Osteocyte (in vitro differentiated cells): ENCODE data around the gene NISCH. TPM values are rescaled to one million over a fixed set of nuclear protein-coding genes. Genes with fewer than 3 reads are reported as not detected.
"Not testable (repeated sequence)": the region's sequence is repeated elsewhere in the genome, so short reads cannot be mapped to it uniquely, and the experiment has no call there.

Experiments
- DNase-seq: peaks from one replicate; pipeline ENCODE4 v3.0.0; 2021; ENCODE audit warnings: mixed read lengths; ENCODE audit not compliant: unreplicated experiment; ENCODE audit errors: extremely low spot score
- H3K27ac Mint-ChIP-seq: one replicate; pipeline ENCODE4 v1.8.0; 2021; ENCODE audit warnings: mild to moderate bottlenecking, mixed read lengths; ENCODE audit not compliant: unreplicated experiment
- H3K27me3 Mint-ChIP-seq: one replicate; pipeline ENCODE4 v1.8.0; 2021; ENCODE audit warnings: mixed read lengths; ENCODE audit not compliant: unreplicated experiment
- H3K36me3 Mint-ChIP-seq: one replicate; pipeline ENCODE4 v1.8.0; 2021; ENCODE audit warnings: mixed read lengths; ENCODE audit not compliant: unreplicated experiment
- H3K4me1 Mint-ChIP-seq: one replicate; pipeline ENCODE4 v1.8.0; 2021; ENCODE audit warnings: mixed read lengths; ENCODE audit not compliant: unreplicated experiment
- H3K4me3 Mint-ChIP-seq: one replicate; pipeline ENCODE4 v1.8.0; 2021; ENCODE audit warnings: mild to moderate bottlenecking, moderate library complexity, mixed read lengths; ENCODE audit not compliant: unreplicated experiment
- H3K9me3 Mint-ChIP-seq: one replicate; pipeline ENCODE4 v1.8.0; 2021; ENCODE audit warnings: mixed read lengths; ENCODE audit not compliant: unreplicated experiment
- CTCF ChIP-seq: fragments of 200-600 bp; sonication (generic); IDR thresholded peaks from 2 replicates; pipeline ENCODE4 v1.5.0; 2021; ENCODE audit warnings: antibody characterized with exemption, mild to moderate bottlenecking, moderate library complexity
- total RNA-seq: library from RNA; stranded (reverse); gene quantifications from 2 replicates; pipeline ENCODE4 v1.2.1, GENCODE V29; 2021

Gene NISCH
- total RNA-seq, 1 donor from 2014 or later = 138 TPM

DNA sequence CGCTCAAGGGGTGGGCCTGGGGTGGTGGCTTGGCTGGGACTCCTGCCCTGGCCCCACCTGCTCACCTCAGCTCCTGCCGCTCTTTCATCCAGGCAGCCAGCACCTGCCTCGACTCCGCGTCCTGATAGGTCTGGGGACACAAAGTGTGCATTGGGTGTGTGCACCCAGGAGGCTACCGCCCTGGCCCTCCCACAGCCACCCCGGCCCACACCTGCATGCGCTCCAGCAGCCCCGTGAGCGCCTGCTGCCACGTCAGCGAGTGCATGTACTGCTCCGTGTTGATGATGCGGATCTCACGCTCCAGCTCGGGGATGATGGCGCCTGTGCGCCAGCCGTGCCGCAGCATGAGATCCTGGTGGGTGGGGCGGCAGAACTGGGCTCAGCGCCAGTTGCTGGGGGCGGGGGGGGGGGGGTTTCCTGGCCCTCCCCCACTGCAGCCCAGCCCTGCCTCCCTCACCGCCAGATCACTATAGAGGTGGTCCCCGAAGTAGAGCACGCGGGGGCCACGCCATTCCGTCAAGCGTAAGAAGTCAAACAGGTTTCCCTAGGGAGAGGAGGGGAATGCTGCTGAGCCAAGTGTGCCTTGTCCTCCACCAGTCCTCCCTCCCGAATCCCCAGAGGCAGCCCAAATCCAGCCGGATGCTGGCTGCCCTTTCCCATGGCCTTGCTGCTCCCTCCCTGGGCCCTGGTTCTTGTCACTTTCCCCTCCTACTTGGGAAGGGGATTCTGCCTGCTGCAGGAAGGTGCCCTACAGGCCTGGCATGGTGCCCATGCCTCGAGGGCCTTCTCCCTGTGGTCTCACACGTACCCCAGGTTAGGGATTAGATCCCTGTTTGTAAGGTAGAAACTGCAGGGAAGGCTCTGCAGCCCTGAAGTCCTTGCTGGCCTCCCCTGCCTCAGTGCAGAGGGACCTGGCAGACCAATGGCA, 69.6 kb downstream of the NISCH start:
- peaks cover 22% of the 10 kb centered on the region for H3K36me3 Mint-ChIP-seq
- H3K27me3 Mint-ChIP-seq = no peaks in the 10 kb centered on the region
- no peak overlapping the region for H3K4me3 Mint-ChIP-seq
- H3K9me3 Mint-ChIP-seq = no peaks in the 10 kb centered on the region
- H3K4me1 Mint-ChIP-seq = peaks cover 3% of the 10 kb centered on the region
- H3K27ac Mint-ChIP-seq = peak overlapping the region; percentile 41
- no peak for DNase-seq
- no peak for TF ChIP-seq CTCF

DNA sequence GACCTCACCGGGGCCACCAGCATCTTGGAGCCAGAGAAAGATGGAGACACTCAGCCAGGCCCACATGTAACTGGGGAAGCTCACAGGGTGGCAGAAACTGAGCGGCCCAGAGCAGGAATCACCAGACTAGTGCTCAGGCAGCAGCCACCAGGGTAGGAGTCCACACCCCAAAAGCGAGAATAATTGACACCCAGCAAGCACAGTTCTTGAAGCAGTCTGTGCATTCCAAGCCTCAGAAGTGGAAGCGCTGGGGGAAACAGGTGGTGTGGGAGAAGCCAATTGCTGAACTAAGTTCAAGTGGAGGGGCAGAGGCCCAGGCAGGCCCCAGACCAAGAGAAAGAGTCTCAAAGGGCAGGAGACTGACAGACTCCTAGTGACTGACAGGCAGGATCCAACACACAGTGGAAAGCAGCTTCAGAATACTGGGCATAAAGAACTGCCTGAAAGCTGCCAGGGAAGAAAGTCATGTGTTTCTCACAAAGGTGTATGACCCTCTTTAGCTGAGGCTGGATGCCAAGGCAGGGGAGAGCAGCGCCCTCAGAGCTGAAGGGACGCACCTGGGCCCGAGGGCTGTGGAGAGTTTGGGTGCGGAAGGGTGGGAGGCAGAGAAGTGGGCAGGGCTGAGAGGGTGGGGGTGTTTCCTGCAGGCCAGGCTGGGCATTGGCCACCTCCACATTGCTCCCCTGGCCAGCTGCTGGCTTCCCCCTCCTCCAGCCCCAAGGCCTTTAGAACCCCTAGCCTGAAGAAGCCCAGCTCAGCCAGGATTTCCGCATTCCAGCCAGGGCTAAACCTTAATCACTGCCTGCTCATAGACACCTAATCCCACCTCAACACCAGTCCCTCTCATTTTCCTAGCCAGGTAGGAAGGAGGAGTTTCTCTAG, 70.5 kb downstream of the NISCH start:
- DNase-seq = no peak
- TF ChIP-seq CTCF = no peak
- Mint-ChIP-seq H3K4me1 (peaks cover 5% of the 10 kb centered on the region), H3K9me3 (no peaks in the 10 kb centered on the region), H3K36me3 (peaks cover 22% of the 10 kb centered on the region), H3K27ac (peak overlapping the region; percentile 41), H3K4me3 (no peak overlapping the region), H3K27me3 (no peaks in the 10 kb centered on the region)

- not testable (repeated sequence) for DNase-seq, H3K27me3 Mint-ChIP-seq, H3K4me3 Mint-ChIP-seq, H3K9me3 Mint-ChIP-seq, H3K4me1 Mint-ChIP-seq
- H3K27ac Mint-ChIP-seq = peak overlapping the region; percentile 31
- peaks cover 22% of the 10 kb centered on the region for H3K36me3 Mint-ChIP-seq
These were observed 71.3 kb downstream of the NISCH start for GRCh38 chr3:52526671-52527038.

DNA sequence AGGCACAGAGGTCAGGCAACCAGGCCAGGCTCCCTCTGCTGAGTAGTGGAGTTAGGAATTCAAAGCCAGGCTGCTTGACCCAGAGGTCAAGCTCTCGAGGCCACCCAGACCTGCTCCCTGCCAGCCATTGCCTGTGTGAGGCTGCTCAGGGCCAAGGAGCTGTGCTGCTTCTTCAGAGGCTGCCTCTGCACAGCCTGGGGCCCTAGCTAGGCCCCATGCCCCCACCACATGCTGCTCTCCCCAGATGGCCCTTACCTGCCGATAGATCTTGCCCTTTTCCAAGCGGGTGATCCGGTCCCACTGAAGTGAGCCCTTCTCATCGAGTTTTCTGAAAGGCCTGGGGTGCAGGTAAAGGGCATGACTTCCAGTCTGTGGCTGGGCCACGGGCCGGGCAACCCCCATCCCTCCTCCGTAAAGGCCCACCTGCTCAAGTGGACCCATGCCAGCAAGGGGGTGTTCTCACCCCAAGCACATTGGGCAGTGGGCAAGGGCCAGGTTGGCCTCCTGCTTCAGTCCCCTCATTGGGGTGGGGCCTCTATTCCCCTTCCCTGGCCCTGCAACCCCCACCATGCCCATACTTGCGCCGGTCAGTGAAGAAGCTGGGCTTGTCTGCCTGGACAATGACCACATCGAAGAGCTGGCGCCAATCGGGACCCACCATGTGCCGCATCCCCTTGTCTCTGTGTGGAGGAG, 71.8 kb downstream of the NISCH start:
- H3K27me3 Mint-ChIP-seq = no peaks in the 10 kb centered on the region
- H3K4me1 Mint-ChIP-seq = peaks cover 8% of the 10 kb centered on the region
- H3K9me3 Mint-ChIP-seq = no peaks in the 10 kb centered on the region
- H3K36me3 Mint-ChIP-seq = peaks cover 22% of the 10 kb centered on the region
- DNase-seq = no peak
- TF ChIP-seq CTCF = no peak
- no peak overlapping the region for H3K4me3 Mint-ChIP-seq
- H3K27ac Mint-ChIP-seq = no peak overlapping the region

DNA sequence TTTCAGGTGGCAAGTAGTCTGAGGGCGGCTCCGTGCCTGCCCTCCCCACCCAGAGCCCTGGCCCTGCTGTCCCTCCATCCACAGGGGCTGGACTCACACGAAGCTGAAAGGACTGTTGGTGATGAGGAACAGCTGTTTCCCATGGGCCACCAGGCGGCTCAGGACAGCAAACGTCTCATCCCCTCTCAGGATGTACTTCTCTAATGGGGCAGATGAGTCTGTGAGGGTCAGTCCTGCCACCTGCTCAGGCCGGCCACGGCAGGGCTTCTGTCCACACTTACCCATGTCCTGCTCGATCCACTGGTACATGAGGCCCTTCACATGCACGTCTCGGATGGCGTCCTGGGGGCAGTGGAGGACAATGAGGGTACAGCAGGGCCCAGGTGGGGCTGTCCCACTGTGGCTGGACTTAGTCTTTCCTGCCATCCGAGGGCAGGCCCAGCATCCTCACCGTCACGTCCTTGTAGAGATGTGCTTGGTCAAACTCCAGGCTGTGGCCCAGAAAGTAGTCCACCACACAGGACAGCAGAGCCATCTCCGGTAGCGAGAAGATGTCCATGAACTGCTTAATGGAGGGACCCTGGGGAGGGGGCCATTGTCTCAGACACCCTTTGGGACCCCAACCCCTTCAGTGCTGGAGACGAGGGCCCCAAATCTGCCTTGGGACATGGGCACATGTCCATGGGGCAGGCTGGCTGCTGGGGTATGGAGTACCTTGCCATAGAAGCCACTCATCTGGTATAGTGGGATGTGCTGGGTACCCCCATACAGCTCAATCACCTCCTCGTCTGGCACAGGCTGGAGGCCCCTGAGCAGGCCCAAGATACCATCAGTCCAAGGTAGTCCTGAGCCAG, 72.6 kb downstream of the NISCH start:
- H3K4me3 Mint-ChIP-seq = no peak overlapping the region
- H3K9me3 Mint-ChIP-seq = no peaks in the 10 kb centered on the region
- no peak overlapping the region for H3K27ac Mint-ChIP-seq
- TF ChIP-seq CTCF = no peak
- peaks cover 22% of the 10 kb centered on the region for H3K36me3 Mint-ChIP-seq
- no peaks in the 10 kb centered on the region for H3K27me3 Mint-ChIP-seq
- DNase-seq = no peak
- H3K4me1 Mint-ChIP-seq = peaks cover 13% of the 10 kb centered on the region
